M059J (cell line): ENCODE results near the gene CYP2C8. TPM values are rescaled to one million over a fixed set of nuclear protein-coding genes. Genes with fewer than 3 reads are reported as not detected.
"Not testable (repeated sequence)": the region's sequence is repeated elsewhere in the genome, so short reads cannot be mapped to it uniquely, and the experiment has no call there.

Experiments
- DNase-seq: peaks from one replicate; pipeline ENCODE4 v3.0.0-alpha.2; 2012; ENCODE audit warnings: low read depth
- total RNA-seq: library from RNA; depleted of rRNA; stranded (reverse); fragments of >200 nt; shearing (Covaris generic); gene quantifications from 2 replicates; pipeline ENCODE4 v1.2.3, GENCODE V29; 2014; rRNA removed

CYP2C8 gene
- total RNA-seq = not detected in 2 replicates

DNA sequence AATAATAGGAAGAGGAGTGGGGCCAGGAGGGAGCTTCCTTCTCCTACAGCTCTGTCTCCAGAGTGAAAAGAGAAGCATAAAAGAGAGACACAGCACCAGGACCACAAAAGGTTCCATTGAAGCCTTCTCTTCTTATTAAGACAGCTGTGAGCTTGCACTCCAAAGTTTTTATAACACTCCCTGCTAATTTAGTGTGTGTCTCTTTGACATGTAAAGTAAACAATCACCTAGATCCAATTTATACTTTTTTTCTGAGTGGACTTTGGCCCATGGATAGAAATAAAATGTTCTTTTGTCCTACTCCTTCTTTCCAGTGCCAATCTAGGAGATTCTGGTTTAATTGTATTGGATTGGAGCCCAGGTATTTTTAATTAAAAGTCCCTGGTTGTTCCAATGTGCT, at the start of gene CYP2C8:
Gene CYP2C8, minus strand, starts transcription at position 212 of the 400 bp plus-strand sequence. Its CDS starts 95 bp downstream, at position 117.
- DNase-seq = no peak

DNA sequence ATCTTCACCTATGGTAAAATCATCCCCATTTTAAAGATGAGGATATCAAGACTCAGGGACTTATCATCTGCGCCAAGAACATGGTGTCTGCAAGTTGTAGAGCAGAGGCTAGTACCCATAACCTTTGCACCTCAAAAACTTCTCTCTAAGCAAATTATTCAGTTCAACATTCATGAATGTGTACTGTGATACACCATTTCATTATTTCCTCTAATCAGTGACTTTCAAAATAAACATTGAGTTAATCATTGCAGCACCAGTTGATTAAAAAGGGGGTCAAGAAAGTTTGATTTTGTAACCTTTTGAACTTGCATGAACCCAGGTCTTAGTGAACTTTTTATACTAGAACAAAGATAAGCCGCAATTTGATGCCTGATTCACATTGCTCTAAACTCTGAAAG, 47.6 kb upstream of the CYP2C8 start:
- DNase-seq = no peak

DNA sequence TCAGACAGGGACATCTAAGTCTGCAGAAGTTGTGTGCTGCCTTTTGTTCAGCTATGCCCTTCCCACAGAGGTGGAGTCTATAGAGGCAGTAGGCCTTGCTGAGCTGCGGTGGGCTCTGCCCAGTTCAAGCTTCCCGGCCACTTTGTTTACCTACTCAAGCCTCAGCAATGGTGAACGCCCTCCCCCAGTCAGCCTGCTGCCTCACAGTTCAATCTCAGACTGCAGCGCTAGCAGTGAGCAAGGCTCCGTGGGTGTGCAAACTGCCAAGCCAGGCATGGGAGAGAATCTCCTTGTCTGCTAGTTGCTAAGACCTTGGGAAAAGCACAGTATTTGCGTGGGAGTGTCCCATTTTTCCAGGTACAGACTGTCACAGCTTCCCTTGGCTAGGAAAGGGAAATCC, 41.5 kb upstream of the CYP2C8 start:
- not testable (repeated sequence) for DNase-seq

DNA sequence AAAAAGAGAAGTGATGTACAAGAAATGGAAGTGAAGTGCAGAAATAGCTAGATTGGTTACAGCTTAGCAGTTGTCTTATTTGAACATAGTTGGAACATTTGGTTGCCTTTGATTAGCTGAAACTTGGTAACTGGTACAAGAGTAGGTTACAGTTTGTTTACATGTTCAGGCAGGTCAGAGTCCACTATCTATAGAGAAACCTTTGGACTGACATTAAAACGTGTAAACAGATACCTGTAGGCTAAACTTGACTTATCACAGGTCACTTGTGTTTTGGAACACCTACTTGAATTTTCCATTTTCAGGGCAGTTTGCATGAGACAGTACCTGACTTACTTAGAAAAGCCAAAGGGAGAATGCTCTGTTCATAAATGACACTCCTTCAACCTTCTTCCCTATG, 28.5 kb upstream of the CYP2C8 start:
- DNase-seq = no peak

DNA sequence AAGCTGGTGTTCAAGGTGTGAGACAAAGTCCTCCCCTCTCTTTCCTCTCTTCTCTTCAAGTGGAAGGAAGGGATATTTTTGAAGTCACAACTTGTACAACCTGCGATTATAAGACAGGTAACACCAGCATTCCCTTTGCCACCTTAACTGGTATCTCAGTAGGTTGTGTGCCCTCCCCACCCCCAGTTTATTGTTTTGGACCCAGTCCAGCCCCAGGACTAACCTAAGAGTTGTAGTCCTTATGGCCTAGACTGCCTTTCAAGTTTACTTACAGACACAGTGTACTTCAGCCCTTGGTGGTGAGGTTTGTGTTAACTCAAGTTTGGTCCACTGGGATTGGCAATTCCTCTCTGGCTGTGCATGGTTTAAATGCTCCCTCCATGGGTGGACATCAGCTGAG, 26.8 kb upstream of the CYP2C8 start:
- DNase-seq = no peak

DNA sequence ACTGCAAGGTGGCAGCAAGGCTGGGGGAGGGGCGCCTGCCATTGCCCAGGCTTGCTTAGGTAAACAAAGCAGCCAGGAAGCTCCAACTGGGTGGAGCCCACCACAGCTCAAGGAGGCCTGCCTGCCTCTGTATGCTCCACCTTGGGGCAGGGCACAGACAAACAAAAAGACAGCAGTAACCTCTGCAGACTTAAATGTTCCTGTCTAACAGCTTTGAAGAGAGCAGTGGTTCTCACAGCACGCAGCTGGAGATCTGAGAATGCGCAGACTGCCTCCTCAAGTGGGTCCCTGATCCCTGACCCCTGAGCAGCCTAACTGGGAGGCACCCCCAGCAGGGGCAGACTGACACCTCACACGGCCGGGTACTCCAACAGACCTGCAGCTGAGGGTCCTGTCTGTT, 10.3 kb upstream of the CYP2C8 start:
- not testable (repeated sequence) for DNase-seq

DNA sequence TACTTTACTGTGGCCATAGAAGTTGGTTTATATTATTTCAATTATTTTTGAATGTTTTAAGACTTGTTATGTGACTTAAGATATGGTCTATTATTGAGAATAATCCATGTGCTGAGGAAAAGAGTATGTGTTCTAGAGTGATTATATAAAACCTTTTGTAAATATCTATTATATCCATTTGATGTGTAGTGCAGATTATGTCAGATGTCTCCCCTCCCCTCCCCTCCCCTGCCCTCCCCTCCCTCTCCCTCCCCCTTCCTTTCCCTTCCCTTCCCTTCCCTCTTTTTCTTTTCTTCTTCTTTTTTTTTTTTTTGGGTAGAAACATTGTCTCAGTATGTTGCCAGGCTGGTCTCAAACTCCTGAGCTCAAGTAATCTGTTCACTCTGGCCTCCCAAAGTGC, 8.3 kb upstream of the CYP2C8 start:
- DNase-seq = no peak

DNA sequence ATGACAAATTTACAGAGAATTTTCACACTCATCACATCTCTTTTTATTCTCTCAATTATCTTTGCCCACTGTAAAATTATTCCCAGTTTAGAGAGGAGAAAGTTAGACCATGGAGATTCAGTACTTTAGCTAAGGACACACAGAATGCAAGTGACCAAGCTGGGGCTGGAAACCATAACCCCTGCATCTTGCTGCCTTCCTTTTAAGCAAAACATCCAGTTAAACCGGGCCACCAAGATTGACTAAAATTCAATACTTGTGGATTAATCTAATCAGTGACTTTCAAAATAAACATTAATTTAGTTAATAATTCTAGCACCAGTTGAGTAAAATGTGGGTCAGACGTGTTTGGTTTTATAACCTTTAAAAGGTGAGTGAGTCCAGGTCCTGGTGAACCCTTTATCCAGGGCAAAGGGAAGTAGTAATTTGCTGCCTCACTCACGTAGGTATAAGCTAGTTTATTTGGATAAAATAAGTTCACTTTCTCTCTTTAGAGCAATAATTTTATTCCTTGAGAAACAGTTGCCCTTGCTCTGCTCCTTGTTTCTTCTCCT, 1.9 kb upstream of the CYP2C8 start:
- no peak for DNase-seq

DNA sequence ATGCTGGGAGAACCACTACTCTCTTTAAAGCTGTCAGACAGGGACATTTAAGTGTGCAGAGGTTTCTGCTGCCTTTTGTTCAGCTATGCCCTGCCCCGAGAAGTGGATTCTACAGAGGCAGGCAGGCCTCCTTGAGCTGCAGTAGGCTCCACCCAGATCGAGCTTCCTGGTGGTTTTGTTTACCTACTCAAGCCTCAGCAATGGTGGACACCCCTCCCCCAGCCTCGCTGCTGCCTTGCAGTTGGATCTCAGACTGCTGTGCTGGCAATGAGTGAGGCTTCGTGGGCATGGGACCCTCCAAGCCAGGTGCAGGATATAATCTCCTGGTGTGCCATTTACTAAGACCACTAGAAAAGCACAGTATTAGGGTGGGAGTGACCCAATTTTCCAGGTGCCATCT, 5.2 kb downstream of the CYP2C8 start:
- not testable (repeated sequence) for DNase-seq

DNA sequence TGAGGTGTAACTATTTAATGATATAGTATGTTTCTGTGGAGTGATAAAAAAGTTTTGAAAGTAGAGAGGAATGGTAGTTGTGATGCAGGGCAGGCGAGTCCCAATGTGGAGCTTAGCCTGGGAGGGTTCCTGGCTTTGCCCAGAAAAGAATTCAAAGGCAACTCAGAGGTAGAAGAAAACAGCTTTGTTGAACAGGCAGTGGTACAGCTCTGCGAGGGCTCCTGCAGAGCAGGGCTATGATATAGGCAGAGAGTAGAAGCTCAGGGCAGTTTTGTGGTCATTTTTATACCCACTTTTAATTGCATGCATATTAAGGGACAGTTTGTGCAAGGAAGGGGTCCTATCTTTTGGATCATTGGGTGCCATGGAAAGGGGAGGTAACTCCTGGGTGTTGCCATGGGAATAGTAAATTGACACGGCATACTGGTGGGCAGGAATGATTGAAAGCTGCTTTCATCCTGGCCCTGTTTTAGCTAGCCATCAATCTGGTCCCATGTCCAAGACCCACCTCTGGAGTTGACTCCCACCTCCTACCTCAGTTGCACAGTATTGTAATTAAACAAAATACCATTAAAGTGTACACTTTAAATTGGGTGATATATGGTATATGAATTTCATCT, 12.4 kb downstream of the CYP2C8 start:
- no peak for DNase-seq

DNA sequence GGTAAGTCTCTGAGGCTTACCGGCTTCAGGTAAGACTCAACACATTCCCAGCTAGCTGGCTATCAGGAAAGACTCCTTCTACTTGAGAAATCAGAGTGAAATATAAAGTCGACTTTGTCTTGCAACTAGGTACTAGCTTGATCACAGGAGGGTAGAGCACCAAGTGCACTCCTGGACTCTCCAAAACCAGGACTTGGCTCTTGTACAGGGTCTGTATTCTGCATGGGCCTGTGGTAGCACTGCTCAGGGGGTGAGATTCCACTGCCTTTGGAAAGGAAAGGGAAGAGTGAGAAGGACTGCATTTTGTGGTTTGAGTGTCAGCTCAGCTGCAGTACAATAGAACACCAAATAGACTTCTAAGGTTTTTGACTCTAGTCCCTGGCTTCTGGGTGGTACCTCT, 19.4 kb downstream of the CYP2C8 start:
- DNase-seq = no peak

DNA sequence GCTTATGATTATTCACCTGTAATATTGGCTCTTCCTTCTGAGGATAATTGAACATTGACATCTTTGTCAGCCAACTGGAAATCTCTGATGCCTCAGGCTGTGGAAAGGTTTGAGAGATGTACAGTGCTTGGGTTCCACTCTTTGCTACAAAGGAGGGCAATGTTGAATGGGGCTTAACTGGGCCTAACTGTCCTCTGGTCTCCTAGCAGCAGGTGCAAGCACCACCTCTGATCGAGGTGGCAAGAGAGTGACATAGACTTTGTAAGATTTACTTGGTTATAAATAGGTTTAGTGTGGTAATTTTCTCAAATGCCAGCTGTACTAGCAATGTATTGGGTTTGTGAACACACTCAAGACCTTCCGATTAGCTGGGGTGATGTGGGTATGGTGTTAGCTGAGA, 21.1 kb downstream of the CYP2C8 start:
- no peak for DNase-seq

DNA sequence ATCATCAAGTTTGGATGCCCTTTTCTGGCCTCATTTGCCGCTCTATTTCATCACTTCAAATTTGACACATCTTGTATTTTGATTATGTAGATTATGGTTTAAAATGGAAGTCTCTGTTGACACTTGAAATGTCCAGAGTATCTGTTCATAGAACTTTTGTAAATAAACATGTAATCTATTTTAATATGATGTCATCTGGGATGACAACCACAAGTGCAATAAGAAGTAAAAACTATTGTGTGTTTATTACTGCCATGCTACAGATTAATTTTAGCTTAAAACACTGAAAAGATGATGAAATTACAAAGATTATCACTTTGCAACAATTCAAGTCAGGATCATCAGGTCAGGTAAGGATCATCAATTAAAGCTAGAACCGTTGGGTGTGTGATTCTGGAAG, 30.0 kb downstream of the CYP2C8 start:
- DNase-seq = no peak

DNA sequence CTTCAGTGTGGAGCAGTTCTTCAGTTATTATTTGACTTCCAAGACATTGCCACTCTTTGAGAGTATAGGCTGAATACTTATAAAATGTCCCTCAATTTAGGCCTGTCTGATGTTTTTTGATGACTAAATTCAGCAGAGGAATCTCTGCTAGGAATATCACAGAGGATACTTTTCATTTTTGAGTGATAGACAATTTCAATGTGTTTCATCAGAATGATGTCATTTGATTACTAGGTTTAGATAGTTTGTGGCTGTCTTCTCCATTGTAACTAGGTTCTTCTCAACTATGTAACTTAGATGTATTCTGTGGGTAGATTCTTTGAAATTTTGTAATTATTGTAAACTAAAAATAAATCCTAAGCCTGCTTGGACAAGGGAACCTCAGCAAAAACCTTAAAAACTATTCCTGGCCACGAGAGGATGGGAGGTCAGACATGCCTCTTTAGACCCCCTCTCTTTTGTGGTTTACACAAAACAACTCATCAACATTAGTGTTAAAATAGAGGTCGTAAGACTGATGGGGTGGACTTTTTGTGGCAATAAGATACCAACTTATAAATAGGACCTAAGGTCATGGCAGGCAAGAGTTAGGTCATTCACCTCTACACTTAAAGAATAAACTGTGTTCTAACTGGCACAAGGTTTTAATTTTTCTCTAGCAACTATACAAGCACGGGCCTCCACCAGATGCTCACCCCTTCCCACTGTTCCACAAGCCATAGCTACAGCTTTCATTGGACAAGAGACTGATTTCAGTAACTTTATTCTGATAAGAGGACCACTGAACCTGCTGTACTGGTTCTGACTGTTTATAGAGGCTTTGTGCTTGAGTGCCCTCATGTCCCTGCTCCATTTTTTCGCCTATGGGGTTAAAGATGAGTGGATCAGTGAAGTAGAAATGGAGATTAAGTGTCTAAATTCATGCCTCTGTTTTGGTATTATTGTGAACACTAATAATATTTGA, 33.7 kb downstream of the CYP2C8 start:
- no peak for DNase-seq

DNA sequence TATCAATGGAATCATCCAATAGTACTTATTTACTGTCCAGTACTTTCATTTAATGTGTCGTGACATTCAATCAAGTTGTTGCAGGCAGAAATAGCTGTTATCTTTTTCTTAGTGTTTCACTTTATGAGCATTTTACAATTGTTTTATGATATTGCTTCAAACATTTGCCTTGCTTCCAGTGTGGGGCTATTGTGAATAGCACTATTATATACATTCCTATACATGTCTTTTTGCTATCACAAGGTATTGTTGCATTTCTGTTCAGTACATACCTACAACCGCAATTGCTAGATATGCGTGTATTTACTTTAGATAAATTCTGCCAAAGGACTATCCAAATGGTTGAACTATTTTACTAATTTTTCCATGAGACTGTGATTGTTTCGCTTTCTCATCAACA, 34.9 kb downstream of the CYP2C8 start:
- DNase-seq = no peak

DNA sequence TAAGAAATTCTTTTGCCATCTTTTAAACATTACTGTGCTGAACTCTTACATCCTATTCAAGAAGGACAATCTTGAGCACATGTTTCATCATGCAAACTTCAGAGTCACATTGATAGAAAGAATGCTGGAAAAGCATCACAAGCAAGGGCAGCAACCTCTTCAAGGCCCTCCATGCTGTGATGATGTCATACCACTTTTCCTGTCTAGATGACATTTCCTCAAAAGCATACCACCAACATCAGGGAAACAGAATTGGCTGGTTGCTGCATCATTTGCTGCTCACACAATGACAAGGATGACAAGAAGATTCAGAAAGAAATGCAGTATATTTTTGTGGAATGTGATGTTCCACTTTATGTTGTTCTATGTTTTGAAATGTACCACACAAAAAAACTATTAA, 37.6 kb downstream of the CYP2C8 start:
- DNase-seq = no peak

DNA sequence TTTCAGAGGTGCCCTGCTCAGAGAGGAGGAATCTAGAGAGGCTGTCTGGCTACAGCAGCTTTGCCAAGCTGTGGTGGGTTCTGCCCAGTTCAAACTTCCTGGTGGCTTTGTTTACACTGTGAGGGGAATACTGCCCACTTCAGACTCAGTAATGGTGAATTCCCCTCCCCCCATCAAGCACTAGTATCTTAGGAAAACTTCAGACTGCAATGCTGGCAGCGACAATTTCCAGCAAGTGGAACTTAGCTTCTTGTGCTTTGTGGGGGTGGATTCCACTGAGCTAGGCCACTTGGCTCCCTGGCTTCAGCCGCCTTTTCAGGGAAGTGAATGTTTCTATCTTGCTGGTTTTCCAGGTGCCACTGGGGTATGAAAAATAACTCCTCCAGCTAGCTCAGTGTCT, 42.8 kb downstream of the CYP2C8 start:
- DNase-seq = no peak

DNA sequence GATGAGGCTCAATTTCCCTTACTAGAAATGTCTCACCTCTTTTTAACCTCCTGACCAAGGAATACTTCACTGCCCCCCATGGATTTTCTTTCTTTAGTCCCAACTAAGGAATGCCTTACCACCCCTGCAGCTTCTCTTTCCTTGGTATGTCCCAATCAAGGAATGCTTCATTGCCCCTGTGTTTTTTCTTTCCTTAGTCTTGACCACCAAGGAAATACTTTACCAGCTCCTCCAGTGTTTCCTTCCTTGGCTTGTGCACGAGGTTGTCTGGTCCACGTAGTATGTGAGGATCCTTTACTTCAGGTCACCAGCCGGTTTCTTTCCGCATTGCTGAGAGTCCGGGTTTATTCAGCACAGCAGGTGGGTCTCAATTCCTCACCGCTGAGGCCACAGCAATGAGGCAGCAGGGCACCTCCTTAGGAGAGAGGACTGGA, 71.5 kb downstream of the CYP2C8 start:
- no peak for DNase-seq

DNA sequence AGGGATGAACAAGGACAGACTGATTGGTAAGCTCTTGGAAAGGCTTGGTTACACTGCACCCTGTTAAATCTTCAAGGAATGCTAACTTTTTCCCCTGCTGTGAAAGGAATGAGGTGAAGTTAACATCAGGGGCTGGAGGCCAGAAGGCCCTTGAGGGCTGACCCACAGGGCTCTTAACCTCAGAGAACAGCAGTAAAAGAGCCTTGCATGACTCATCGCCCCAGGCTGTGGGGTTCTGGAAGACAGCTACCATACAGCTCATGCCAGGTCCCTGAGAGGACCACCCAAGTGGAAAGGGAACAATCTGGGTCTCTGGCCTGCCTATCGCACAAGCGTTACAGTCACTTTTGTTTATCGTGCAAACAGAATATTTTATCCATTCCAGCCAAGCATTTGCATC, 76.5 kb downstream of the CYP2C8 start:
- DNase-seq = peak; percentile 74

DNA sequence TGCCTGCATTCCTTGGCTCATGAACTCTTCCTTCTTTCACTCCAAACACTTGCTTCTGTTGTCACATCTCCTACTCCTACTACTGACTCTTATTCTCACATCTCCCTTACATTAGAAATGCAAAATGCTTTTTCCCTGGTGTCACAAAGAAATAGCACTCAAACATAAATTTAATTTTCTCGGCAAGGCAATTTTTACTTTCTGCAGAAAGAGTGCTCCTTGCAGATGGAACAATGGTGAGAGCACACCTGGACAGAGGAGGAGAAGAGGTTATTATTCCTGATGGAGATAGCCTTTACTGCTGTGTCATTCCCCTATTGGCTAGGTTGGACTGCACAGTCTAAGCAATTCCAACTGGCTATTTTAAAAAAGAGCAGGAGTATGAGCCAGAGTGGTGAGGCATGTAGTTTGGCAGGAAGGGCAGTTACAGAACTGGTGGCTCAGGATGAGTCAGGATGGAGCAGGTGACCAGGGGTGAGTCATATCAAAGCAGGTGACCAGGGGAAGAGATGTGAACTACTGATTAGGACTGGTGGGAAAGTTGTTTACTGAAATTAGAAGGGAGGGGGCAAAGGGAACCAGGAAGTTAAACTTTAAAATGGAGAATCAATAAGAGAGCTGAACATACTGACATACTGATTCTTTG, 77.9 kb downstream of the CYP2C8 start:
- DNase-seq = peak; percentile 60

DNA sequence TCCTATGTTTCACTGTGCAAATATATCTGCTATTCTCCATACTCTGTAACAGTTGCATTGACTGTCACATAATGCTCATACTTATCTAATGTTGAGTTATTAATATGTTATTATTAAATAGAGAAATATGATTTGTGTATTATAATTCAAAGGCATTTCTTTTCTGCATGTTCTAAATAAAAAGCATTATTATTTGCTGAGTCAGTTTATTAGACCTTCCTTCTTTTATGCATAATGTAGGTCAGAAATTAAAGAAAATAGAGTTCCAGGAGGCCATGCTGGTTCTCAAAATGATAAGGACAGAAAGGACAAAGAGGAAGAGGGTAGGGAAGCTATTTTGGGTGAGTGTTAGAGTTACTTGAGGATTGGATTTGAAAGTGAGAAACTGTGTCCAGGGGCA, 80.1 kb downstream of the CYP2C8 start:
- no peak for DNase-seq
